Measurements from ENCODE around the gene NPHP4. TPM values are rescaled to one million over a fixed set of nuclear protein-coding genes. Genes with fewer than 3 reads are reported as not detected.

The NPHP4 gene
- total RNA-seq, 1 experiment from 2014 or later, result 16.8 TPM

DNA sequence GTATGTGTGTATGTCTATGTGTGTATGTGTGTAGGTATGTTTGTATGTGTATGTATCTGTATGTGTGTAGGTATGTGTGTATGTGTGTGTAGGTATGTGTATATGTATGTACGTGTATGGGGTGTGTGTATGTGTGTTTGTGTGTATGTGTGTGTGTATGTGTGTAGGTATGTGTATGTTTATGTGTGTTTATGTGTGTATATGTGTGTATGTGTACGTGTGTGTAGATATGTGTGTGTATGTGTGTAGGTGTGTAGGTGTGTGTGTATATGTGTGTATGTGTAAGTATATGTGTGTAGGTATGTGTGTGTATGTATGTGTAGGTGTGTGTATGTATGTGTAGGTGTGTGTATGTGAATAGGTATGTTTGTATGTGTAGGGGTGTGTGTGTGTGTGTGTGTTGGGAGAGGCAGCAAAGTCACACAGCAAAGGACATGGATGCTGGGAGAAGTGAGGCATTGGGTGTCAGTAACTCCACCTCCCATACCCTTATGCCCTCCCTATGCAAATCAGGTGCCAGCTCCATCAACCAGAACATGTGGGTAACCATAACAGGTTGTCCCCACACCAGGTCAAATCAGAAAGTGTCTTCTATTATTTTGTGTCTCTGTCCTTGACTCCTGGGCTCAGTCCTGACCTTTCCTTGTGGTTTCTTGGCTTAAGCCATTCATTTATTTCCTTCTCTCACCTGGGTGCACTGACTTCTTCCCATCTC is 38.5 kb upstream of the NPHP4 start:
- TF ChIP-seq JAZF1 (CRISPR knock-in tag; IDR thresholded peaks at IDR 0.05), result no peak
- TF ChIP-seq ELF4 (CRISPR knock-in tag; IDR thresholded peaks at IDR 0.05; ENCODE audit: low read depth), result no peak
- TF ChIP-seq, protein P1, sequence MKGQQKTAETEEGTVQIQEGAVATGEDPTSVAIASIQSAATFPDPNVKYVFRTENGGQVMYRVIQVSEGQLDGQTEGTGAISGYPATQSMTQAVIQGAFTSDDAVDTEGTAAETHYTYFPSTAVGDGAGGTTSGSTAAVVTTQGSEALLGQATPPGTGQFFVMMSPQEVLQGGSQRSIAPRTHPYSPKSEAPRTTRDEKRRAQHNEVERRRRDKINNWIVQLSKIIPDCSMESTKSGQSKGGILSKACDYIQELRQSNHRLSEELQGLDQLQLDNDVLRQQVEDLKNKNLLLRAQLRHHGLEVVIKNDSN (CRISPR knock-in tag; IDR thresholded peaks at IDR 0.05), result no peak
- no peak for TF ChIP-seq ZNF423 (CRISPR knock-in tag; IDR thresholded peaks at IDR 0.05)
- TF ChIP-seq, protein P2, sequence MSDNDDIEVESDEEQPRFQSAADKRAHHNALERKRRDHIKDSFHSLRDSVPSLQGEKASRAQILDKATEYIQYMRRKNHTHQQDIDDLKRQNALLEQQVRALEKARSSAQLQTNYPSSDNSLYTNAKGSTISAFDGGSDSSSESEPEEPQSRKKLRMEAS (CRISPR knock-in tag; IDR thresholded peaks at IDR 0.05), result no peak
- TF ChIP-seq CBFB (CRISPR knock-in tag; IDR thresholded peaks at IDR 0.05; ENCODE audit: low read depth), result no peak
- TF ChIP-seq ZNF219 (CRISPR knock-in tag; IDR thresholded peaks at IDR 0.05; ENCODE audit: borderline replicate concordance), result no peak
- no peak for TF ChIP-seq RORB (CRISPR knock-in tag; IDR thresholded peaks at IDR 0.05)
- ChIA-PET CTCF (no interaction called here), POLR2A (no interaction called here)
- ATAC-seq (no peak), DNase-seq (ENCODE audit: low spot score) (no peak)
- peaks cover 8% of the 10 kb centered on the region for H3K4me1 Mint-ChIP-seq
- H3K27ac Mint-ChIP-seq, result no peak overlapping the region
- no peaks in the 10 kb centered on the region for H3K36me3 Mint-ChIP-seq
- no peak overlapping the region for H3K4me3 Mint-ChIP-seq
- H3K9me3 Mint-ChIP-seq, result no peaks in the 10 kb centered on the region
- peaks cover 5% of the 10 kb centered on the region for H3K27me3 Mint-ChIP-seq (ENCODE audit: low read depth)

DNA sequence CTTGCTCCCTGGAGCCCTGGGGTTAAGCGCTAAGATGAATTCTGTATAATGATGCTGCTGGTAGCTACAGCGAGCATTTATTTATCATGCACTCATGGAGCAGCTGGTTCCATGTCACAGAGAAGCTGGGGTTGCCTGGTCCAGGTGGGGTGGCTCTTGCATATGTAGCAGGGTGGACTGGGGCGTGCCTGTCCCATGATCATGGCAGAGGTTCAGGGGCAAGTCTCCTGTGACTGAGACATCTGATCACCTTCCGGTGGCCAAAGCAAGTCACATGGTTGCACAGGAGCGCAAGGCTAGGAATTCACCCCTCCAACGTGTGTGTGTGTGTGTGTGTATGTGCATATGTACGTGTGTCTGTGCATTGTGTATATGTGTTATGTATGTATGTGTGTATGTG is 37.9 kb upstream of the NPHP4 start:
- Mint-ChIP-seq H3K9me3 (no peaks in the 10 kb centered on the region), H3K27me3 (ENCODE audit: low read depth) (peaks cover 5% of the 10 kb centered on the region), H3K4me1 (peaks cover 8% of the 10 kb centered on the region), H3K27ac (no peak overlapping the region), H3K4me3 (no peak overlapping the region), H3K36me3 (no peaks in the 10 kb centered on the region)
- POLR2A ChIA-PET, result no interaction called here
- ATAC-seq (no peak), DNase-seq (ENCODE audit: low spot score) (no peak)
- TF ChIP-seq, protein P3, sequence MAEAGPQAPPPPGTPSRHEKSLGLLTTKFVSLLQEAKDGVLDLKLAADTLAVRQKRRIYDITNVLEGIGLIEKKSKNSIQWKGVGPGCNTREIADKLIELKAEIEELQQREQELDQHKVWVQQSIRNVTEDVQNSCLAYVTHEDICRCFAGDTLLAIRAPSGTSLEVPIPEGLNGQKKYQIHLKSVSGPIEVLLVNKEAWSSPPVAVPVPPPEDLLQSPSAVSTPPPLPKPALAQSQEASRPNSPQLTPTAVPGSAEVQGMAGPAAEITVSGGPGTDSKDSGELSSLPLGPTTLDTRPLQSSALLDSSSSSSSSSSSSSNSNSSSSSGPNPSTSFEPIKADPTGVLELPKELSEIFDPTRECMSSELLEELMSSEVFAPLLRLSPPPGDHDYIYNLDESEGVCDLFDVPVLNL (CRISPR knock-in tag; IDR thresholded peaks at IDR 0.05; ENCODE audit: borderline replicate concordance, low read depth), result no peak
- TF ChIP-seq, protein P4, sequence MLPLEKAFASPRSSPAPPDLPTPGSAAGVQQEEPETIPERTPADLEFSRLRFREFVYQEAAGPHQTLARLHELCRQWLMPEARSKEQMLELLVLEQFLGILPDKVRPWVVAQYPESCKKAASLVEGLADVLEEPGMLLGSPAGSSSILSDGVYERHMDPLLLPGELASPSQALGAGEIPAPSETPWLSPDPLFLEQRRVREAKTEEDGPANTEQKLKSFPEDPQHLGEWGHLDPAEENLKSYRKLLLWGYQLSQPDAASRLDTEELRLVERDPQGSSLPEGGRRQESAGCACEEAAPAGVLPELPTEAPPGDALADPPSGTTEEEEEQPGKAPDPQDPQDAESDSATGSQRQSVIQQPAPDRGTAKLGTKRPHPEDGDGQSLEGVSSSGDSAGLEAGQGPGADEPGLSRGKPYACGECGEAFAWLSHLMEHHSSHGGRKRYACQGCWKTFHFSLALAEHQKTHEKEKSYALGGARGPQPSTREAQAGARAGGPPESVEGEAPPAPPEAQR (CRISPR knock-in tag; IDR thresholded peaks at IDR 0.05), result no peak
- no peak for TF ChIP-seq CREB1 (CRISPR knock-in tag; IDR thresholded peaks at IDR 0.05)
- TF ChIP-seq RELA (CRISPR knock-in tag; IDR thresholded peaks at IDR 0.05; ENCODE audit: borderline replicate concordance), result no peak
- no peak for TF ChIP-seq CBFB (CRISPR knock-in tag; IDR thresholded peaks at IDR 0.05; ENCODE audit: low read depth)
- TF ChIP-seq ZNF232 (CRISPR knock-in tag; IDR thresholded peaks at IDR 0.05), result no peak
- CTCF ChIA-PET, result no interaction called here

DNA sequence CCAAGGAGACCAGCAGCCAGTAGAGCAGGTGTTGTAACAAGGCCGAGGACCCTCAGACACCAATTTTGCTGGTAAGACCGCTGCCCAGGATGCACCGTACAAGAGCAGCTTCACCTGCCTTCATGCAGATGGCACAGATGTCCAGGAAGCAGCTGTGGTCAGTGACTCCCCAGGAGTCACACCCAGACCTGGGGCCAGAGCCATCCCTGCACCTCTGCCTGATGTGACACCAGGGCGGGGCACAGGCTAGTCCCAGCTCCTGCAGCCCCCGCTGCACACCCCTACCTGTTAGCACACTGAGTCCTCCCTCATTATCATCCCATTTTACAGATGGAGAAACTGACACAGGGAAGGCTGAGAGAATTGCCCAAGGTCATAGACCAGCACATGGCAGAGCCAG is 37.1 kb upstream of the NPHP4 start:
- H3K4me1 Mint-ChIP-seq, result peaks cover 4% of the 10 kb centered on the region; the same call in 1 of the 2 replicates
- no peak overlapping the region for H3K27ac Mint-ChIP-seq
- no peak for ATAC-seq
- DNase-seq (ENCODE audit: low spot score), result no peak
- no peaks in the 10 kb centered on the region for H3K36me3 Mint-ChIP-seq
- POLR2A ChIA-PET, result no interaction called here
- H3K9me3 Mint-ChIP-seq, result no peaks in the 10 kb centered on the region
- CTCF ChIA-PET, result interaction anchor here (1.1 kb wide), 1 partner anchor 49 kb away, joined by 3 read pairs; no protein-coding TSS in a partner anchor
- H3K4me3 Mint-ChIP-seq, result no peak overlapping the region
- H3K27me3 Mint-ChIP-seq (ENCODE audit: low read depth), result peaks cover 5% of the 10 kb centered on the region
- TF ChIP-seq ZNF671 (CRISPR knock-in tag; IDR thresholded peaks at IDR 0.05) (no peak), NFE2L1 (CRISPR knock-in tag; IDR thresholded peaks at IDR 0.05) (no peak), TEAD1 (CRISPR knock-in tag; IDR thresholded peaks at IDR 0.05) (no peak), TEAD4 (CRISPR knock-in tag; IDR thresholded peaks at IDR 0.05) (no peak), NFATC4 (CRISPR knock-in tag; IDR thresholded peaks at IDR 0.05) (no peak), ZNF263 (CRISPR knock-in tag; IDR thresholded peaks at IDR 0.05; ENCODE audit: low read depth) (no peak), NFYB (CRISPR knock-in tag; conservative IDR thresholded peaks at IDR 0.05; ENCODE audit: low read depth) (no peak), MXD4 (CRISPR knock-in tag; IDR thresholded peaks at IDR 0.05; ENCODE audit: borderline replicate concordance) (no peak)
- TF ChIP-seq, protein P5, sequence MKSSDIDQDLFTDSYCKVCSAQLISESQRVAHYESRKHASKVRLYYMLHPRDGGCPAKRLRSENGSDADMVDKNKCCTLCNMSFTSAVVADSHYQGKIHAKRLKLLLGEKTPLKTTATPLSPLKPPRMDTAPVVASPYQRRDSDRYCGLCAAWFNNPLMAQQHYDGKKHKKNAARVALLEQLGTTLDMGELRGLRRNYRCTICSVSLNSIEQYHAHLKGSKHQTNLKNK (CRISPR knock-in tag; IDR thresholded peaks at IDR 0.05), result no peak
- TF ChIP-seq, protein P6, sequence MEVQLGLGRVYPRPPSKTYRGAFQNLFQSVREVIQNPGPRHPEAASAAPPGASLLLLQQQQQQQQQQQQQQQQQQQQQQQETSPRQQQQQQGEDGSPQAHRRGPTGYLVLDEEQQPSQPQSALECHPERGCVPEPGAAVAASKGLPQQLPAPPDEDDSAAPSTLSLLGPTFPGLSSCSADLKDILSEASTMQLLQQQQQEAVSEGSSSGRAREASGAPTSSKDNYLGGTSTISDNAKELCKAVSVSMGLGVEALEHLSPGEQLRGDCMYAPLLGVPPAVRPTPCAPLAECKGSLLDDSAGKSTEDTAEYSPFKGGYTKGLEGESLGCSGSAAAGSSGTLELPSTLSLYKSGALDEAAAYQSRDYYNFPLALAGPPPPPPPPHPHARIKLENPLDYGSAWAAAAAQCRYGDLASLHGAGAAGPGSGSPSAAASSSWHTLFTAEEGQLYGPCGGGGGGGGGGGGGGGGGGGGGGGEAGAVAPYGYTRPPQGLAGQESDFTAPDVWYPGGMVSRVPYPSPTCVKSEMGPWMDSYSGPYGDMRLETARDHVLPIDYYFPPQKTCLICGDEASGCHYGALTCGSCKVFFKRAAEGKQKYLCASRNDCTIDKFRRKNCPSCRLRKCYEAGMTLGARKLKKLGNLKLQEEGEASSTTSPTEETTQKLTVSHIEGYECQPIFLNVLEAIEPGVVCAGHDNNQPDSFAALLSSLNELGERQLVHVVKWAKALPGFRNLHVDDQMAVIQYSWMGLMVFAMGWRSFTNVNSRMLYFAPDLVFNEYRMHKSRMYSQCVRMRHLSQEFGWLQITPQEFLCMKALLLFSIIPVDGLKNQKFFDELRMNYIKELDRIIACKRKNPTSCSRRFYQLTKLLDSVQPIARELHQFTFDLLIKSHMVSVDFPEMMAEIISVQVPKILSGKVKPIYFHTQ (CRISPR knock-in tag; IDR thresholded peaks at IDR 0.05), result no peak
- TF ChIP-seq, protein P7, sequence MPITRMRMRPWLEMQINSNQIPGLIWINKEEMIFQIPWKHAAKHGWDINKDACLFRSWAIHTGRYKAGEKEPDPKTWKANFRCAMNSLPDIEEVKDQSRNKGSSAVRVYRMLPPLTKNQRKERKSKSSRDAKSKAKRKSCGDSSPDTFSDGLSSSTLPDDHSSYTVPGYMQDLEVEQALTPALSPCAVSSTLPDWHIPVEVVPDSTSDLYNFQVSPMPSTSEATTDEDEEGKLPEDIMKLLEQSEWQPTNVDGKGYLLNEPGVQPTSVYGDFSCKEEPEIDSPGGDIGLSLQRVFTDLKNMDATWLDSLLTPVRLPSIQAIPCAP (CRISPR knock-in tag; IDR thresholded peaks at IDR 0.05), result no peak
- TF ChIP-seq, protein P8, sequence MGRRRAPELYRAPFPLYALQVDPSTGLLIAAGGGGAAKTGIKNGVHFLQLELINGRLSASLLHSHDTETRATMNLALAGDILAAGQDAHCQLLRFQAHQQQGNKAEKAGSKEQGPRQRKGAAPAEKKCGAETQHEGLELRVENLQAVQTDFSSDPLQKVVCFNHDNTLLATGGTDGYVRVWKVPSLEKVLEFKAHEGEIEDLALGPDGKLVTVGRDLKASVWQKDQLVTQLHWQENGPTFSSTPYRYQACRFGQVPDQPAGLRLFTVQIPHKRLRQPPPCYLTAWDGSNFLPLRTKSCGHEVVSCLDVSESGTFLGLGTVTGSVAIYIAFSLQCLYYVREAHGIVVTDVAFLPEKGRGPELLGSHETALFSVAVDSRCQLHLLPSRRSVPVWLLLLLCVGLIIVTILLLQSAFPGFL (CRISPR knock-in tag; IDR thresholded peaks at IDR 0.05; ENCODE audit: borderline replicate concordance), result no peak
